PC-9 (cell line): ENCODE data around the gene ZNF30.

Source experiments
- EZH2 ChIP-seq: fragments of 200-600 bp; sonication (generic); IDR thresholded peaks from 2 replicates; pipeline ENCODE4 v1.8.0; 2017; ENCODE audit warnings: antibody characterized with exemption, low read depth
- TF ChIP-seq, protein P1 (sequence below): fragments of 200-600 bp; sonication (generic); conservative IDR thresholded peaks from 2 replicates; pipeline ENCODE4 v1.6.1; 2017; ENCODE audit warnings: mixed run types, antibody characterized with exemption, mild to moderate bottlenecking, moderate library complexity

- TF ChIP-seq, protein P1, sequence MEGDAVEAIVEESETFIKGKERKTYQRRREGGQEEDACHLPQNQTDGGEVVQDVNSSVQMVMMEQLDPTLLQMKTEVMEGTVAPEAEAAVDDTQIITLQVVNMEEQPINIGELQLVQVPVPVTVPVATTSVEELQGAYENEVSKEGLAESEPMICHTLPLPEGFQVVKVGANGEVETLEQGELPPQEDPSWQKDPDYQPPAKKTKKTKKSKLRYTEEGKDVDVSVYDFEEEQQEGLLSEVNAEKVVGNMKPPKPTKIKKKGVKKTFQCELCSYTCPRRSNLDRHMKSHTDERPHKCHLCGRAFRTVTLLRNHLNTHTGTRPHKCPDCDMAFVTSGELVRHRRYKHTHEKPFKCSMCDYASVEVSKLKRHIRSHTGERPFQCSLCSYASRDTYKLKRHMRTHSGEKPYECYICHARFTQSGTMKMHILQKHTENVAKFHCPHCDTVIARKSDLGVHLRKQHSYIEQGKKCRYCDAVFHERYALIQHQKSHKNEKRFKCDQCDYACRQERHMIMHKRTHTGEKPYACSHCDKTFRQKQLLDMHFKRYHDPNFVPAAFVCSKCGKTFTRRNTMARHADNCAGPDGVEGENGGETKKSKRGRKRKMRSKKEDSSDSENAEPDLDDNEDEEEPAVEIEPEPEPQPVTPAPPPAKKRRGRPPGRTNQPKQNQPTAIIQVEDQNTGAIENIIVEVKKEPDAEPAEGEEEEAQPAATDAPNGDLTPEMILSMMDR: no peak
- no peak for TF ChIP-seq EZH2
Observed at GRCh38 chr19:34989298-34989697, 62.6 kb downstream of the ZNF30 start.
